DND-41 (cell line): Measurements from ENCODE around the gene CEP162.
"Not testable (repeated sequence)": the region's sequence is repeated elsewhere in the genome, so short reads cannot be mapped to it uniquely, and the experiment has no call there.

Experiments used
- EZH2 ChIP-seq: IDR thresholded peaks from 3 replicates; pipeline ENCODE4 v1.6.1; 2012; ENCODE audit warnings: borderline replicate concordance, low read depth, mild to moderate bottlenecking, moderate library complexity, low read length, inconsistent platforms; ENCODE audit not compliant: severe bottlenecking
- TF ChIP-seq, protein P1 (sequence below): IDR thresholded peaks from 2 replicates; pipeline ENCODE4 v1.5.1; 2012; ENCODE audit warnings: borderline replicate concordance, low read length, moderate library complexity, mild to moderate bottlenecking; ENCODE audit not compliant: poor library complexity, severe bottlenecking; ENCODE audit errors: extremely low read depth

DNA sequence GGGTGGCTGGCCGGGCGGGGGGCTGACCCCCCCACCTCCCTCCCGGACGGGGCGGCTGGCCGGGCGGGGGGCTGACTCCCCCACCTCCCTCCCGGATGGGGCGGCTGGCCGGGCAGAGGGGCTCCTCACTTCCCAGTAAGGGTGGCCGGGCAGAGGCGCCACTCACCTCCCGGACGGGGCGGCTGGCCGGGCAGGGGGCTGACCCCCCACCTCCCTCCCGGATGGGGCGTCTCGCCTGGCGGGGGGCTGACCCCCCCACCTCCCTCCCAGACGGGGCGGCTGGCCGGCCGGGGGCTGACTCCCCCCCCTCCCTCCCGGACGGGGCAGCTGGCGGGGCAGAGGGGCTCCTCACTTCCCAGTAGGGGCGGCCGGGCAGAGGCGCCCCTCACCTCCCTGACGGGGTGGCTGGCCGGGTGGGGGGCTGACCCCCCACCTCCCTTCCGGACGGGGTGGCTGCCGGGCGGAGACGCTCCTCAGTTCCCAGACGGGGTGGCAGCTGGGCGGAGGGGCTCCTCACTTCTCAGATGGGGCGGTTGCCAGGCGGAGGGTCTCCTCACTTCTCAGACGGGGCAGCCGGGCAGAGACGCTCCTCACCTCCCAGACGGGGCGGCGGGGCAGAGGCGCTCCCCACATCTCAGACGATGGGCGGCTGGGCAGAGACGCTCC, 17.1 kb upstream of the CEP162 start:
- TF ChIP-seq, protein P1, sequence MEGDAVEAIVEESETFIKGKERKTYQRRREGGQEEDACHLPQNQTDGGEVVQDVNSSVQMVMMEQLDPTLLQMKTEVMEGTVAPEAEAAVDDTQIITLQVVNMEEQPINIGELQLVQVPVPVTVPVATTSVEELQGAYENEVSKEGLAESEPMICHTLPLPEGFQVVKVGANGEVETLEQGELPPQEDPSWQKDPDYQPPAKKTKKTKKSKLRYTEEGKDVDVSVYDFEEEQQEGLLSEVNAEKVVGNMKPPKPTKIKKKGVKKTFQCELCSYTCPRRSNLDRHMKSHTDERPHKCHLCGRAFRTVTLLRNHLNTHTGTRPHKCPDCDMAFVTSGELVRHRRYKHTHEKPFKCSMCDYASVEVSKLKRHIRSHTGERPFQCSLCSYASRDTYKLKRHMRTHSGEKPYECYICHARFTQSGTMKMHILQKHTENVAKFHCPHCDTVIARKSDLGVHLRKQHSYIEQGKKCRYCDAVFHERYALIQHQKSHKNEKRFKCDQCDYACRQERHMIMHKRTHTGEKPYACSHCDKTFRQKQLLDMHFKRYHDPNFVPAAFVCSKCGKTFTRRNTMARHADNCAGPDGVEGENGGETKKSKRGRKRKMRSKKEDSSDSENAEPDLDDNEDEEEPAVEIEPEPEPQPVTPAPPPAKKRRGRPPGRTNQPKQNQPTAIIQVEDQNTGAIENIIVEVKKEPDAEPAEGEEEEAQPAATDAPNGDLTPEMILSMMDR, result not testable (repeated sequence)
- not testable (repeated sequence) for TF ChIP-seq EZH2
